C4-2B (cell line): ENCODE measurements around the gene MCUB.

Experiments used
- H3K27ac ChIP-seq: fragments of 450-650 bp; 2 replicates; pipeline ENCODE4 v1.5.1; 2017
- CTCF ChIP-seq: fragments of 450-650 bp; conservative IDR thresholded peaks from 2 replicates; pipeline ENCODE4 v1.5.1; 2017; ENCODE audit warnings: mild to moderate bottlenecking
- ZFX ChIP-seq: fragments of 450-650 bp; IDR thresholded peaks from 2 replicates; pipeline ENCODE4 v1.6.1; 2017

MCUB gene

GRCh38 chr4:109655396-109655795, 95.3 kb downstream of the MCUB start:
- H3K27ac ChIP-seq = no peak overlapping the region
- TF ChIP-seq ZFX (no peak), CTCF (no peak)

GRCh38 chr4:109657854-109658418, 97.9 kb downstream of the MCUB start:
- no peak overlapping the region for H3K27ac ChIP-seq
- TF ChIP-seq CTCF (no peak), ZFX (no peak)

- no peak overlapping the region for H3K27ac ChIP-seq
- TF ChIP-seq CTCF = peak; percentile 35
- TF ChIP-seq ZFX = no peak
Measured at GRCh38 chr4:109658871-109659410, 98.9 kb downstream of the MCUB start.

- H3K27ac ChIP-seq = no peak overlapping the region
- TF ChIP-seq CTCF (no peak), ZFX (no peak)
Measured at GRCh38 chr4:109662116-109662515, 102.1 kb downstream of the MCUB start.

GRCh38 chr4:109662771-109663170, 102.7 kb downstream of the MCUB start:
- TF ChIP-seq CTCF = no peak
- TF ChIP-seq ZFX = no peak
- H3K27ac ChIP-seq = no peak overlapping the region

GRCh38 chr4:109665783-109666485, 105.9 kb downstream of the MCUB start:
- no peak for TF ChIP-seq CTCF
- TF ChIP-seq ZFX = no peak
- H3K27ac ChIP-seq = no peak overlapping the region

- no peak overlapping the region for H3K27ac ChIP-seq
- TF ChIP-seq ZFX = no peak
- TF ChIP-seq CTCF = no peak
Measured at GRCh38 chr4:109671350-109671749, 111.3 kb downstream of the MCUB start.
